Cardiac septum (tissue), 1 donor: ENCODE data around the gene IL2RA. TPM values are rescaled to one million over a fixed set of nuclear protein-coding genes. Genes with fewer than 3 reads are reported as not detected.
A peak's percentile ranks its signal among the peaks of the same experiment; 100 is the strongest.
"Not testable (repeated sequence)": the region's sequence is repeated elsewhere in the genome, so short reads cannot be mapped to it uniquely, and the experiment has no call there.

ENCODE experiments used
- DNase-seq: peaks from one replicate; pipeline ENCODE4 v3.0.0-alpha.2; 2020; ENCODE audit warnings: low spot score
- intact Hi-C: fragments of 100-400 bp; cut with DNase I; formaldehyde crosslinking; loops from one replicate; pipeline ENCODE4 v1.14.0; 2022
- total RNA-seq: library from RNA; stranded (reverse); fragmentation: NEBNext Ultra II Directional; extraction: Animal tissue kit (Norgen Biotek cat#: 25700); gene quantifications from one replicate; pipeline ENCODE4 v1.2.1, GENCODE V29; 2021
- donor health status: DM: no; HTN: no; CAD: no.

IL2RA gene
- total RNA-seq, 1 donor from 2014 or later: 0.73 TPM

DNA sequence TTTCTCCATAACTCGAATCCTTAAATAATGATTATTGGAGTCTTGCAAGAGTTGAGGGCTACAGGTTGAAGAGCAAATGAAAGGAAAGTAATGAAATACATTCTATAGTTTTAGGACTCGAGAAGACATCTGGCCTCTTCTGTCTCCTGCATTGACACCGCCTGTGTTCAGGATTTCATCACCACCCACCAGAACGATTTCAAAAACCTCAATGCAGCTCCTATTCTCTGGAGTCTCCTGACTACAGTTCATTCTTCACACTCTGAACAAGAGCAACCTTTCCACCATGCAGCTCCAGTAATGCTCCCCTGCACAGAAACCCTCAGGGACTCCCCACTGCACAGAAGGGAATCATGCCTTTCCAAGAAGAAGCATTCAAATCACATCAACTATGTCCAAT, 90.3 kb downstream of the IL2RA start:
- DNase-seq: no peak
- intact Hi-C loops: loop anchor here (2.0 kb wide), 1 partner anchor 81 kb away; no protein-coding TSS in a partner anchor

DNA sequence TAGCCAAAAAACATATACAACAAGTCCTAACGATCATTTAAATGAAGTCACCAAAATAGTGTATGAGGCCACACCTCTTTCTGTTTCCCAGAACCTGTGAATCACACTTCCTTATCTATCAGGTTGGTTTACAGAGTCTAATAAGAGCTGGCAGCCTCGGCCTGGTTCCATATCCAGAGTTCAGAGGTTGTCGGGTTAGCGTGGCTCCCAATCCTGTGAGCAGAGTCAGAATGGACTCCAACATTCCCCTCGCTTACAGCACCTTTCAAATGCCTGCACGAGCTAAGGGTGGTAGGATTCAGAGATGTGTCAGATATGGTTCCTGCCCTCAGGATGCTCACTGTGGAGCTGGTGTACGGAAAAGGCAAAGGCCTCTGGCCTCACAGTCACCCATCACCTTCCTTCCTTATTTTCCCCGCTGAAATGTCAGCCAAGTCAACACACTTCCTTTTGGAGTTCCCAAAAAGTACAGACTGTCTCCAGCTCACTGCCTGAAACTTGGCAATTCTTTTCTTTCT, 90.8 kb downstream of the IL2RA start:
- intact Hi-C loops: no loop called here

DNA sequence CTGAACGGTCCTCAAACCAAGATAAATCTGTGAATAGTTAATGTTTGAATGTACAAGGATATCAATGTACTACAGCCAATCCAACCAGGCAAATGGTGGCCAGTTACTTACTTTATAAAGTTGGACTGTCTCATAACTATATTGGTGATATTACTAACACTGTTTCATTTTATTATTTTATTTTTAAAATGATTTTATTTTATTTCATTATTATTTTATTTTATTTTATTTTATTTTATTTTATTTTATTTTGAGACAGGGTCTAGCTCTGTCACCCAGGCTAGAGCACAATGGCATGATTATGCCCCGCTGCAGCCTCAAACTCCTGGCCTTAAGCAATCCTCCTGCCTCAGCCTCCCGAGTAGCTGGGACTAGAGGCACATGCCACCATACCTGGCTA, 91.6 kb downstream of the IL2RA start:
- intact Hi-C loops: no loop called here
- no peak for DNase-seq

More for the DNA sequence above, 90.8 kb downstream of the IL2RA start:
- DNase-seq: peak; percentile 71

DNA sequence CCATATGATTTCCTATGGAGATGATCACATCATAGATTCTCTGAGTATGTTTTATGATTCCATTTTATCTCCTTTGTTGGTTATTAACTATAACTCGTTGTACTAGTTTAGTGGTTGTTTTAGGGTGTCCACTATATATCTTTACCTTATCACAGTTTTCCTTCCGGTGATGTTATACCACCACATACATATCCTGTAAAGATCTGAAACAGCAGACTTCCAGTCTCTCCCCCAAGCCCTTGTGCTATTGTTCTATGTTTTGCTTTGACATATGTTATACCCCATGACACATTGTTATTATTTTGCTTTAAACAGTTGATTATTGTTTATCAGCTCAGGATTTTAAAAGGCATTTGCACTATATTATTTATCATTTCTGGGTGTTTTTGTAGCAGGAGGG, 92.1 kb downstream of the IL2RA start:
- intact Hi-C loops: no loop called here
- no peak for DNase-seq

DNA sequence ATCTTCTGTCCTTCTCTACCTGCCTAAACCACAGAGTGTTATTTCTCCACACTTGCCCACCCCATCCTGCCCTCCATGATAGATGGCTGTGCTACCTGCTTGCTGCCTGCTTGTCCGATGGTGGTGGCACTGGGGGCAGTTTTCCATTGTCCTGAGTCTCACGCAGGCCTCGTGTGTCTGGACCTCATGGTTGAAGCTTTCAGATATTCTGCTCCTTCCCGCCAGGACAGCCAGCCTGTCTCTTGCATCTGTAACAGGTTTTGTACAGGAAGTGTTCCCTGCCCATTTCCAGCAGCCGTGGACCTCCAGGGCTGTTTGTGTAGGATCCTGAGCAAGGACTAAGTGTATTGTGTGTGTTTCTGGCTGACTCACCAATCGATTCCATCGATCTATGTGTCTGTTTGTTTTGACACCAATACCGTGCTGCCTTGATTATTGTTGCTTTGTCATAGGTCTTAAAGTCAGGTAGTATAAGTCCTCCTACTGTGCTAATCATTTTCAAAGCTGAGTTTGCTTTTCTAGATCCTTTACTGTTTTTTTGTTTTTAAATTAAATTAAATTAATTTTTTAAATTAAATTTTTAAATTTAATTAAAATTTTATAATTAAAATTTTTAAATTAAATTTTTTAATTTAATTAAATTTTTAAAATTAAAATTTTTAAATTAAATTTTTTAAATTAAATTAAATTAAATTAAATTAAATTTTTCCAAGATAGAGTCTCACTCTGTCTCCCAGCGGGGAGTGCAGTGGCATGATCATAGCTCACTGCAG, 93.3 kb downstream of the IL2RA start:
- intact Hi-C loops: no loop called here
- peak; percentile 29 for DNase-seq

DNA sequence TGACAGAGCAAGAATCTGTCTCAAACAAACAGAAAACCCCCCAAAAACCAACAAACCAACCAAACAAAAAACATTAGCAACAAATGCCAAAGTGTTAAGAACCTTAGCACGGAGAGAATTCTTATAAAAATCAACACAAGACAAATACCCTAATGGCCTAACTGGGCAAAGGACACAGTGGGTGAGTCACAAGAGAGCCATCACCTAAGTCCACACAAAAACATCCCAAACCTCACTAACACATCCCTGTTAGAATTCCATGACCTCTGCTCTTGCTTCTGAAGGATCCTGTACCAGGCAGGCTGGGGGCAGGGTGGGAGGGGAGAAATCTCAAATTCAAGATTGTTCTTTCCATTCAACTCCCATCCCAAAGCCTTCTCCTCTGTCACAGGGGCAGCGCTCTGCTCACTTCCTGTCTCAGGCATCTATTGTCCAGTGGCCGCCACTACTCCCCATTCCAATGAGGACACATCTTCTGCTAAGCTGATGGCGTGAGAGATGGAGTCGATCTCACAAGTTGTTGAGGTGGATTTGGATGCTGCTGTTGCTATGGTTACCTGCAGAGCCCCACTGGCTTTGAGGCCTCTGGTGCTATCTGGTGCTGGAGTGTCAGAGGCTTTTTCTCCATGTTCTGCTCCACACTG, 94.0 kb downstream of the IL2RA start:
- DNase-seq: peak; percentile 38
- intact Hi-C loops: no loop called here

DNA sequence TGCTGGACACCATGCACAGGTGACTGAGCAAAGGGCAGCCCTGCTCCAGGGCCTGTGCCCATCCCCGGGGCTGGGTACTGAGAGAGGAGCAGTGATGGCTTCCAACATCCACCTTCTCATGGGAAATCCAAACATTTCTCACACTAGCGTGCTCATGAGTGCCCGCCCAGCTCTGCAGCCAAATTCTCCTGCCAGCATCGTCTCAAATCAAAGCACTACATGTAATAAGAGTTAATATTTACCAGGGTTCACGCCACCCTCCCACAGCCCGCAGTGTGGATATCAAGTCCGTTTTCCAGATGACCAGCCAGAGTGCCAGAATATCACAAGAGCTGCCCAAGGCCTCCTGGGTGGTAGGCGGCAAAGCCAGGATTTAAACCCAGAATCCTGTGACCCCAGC, 96.9 kb downstream of the IL2RA start:
- peak; percentile 5 for DNase-seq
- intact Hi-C loops: no loop called here

- intact Hi-C loops: no loop called here
- DNase-seq: peak; percentile 72
Measured at GRCh38 chr10:5964736-5965135, 97.4 kb downstream of the IL2RA start.

DNA sequence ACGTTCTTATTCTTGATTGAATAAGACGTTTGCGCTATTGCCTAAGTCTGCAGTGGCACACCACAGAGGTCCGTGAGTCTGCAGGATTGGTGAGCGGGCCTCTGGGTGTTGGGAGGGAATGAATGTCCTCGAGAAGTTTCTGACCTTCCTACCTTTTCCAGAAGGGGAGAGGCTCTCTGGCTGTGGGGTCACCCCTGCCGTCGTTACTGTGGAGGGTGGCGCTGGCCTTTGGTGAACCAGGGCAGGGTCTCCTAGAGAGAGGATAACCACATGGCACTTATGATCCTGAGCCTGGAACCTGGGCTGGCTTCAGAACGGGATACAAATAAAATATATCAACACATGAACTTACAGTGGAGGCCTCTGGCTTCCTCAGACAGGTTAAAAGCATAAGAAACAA, 98.6 kb downstream of the IL2RA start:
- intact Hi-C loops: no loop called here
- DNase-seq: peak; percentile 47

GRCh38 chr10:5963071-5963470, 99.1 kb downstream of the IL2RA start:
- intact Hi-C loops: no loop called here
- DNase-seq: peak; percentile 59

GRCh38 chr10:5962358-5962940, 99.7 kb downstream of the IL2RA start:
- intact Hi-C loops: not testable (repeated sequence)
- DNase-seq: peak; percentile 68

GRCh38 chr10:5961405-5962100, 100.6 kb downstream of the IL2RA start:
- intact Hi-C loops: no loop called here

DNA sequence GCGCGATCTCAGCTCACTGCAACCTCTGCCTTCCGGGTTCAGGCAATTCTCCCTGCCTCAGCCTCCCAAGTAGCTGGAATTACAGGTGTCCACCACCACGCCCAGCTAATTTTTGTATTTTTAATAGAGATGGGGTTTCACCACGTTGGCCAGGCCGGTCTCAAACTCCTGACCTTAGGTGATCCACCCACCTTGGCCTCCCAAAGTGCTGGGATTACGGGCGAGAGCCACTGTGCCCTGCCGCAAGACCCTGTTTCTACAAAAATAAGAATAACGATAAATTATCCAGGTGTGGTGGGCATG, 101.2 kb downstream of the IL2RA start:
- intact Hi-C loops: not testable (repeated sequence)
- DNase-seq: peak; percentile 19

More at GRCh38 chr10:5961405-5962100, 100.6 kb downstream of the IL2RA start:
- peak; percentile 72 for DNase-seq

Other genes starting within 250 kb of the IL2RA start
- 107 TPM for gene GDI2, start 248.9 kb downstream of the IL2RA start, total RNA-seq
- 3.9 TPM for gene ANKRD16, start 172.5 kb downstream of the IL2RA start, total RNA-seq
- gene FBH1, start 172.1 kb downstream of the IL2RA start, total RNA-seq: 73.8 TPM
- gene IL15RA, start 84.8 kb downstream of the IL2RA start, total RNA-seq: 3.9 TPM
- 70.1 TPM for gene RBM17, start 26.7 kb upstream of the IL2RA start, total RNA-seq
- 13.8 TPM for gene PFKFB3, start 140.6 kb upstream of the IL2RA start, total RNA-seq